Mammary epithelial cell (primary cell): ENCODE results near the gene PLCE1.

ENCODE experiments used
- CTCF ChIP-seq, 2 donors: IDR thresholded peaks in 1 of 2; conservative IDR thresholded peaks in 1 of 2; 2 replicates each; pipeline ENCODE4 v1.5.1; 2011 to 2012; ENCODE audit warnings: inconsistent platforms in 2 of 2, low read length in 2 of 2, mild to moderate bottlenecking in 2 of 2, control low read depth in 1 of 2, low read depth in 1 of 2; ENCODE audit not compliant: insufficient read depth in 1 of 2; ENCODE audit errors: extremely low read depth in 1 of 2
- EZH2 ChIP-seq: IDR thresholded peaks from 2 replicates; pipeline ENCODE4 v1.6.1; 2012; ENCODE audit warnings: low read length, inconsistent platforms, borderline replicate concordance

- TF ChIP-seq CTCF (conservative IDR thresholded peaks at IDR 0.05 in 1 of 2, IDR thresholded peaks at IDR 0.05 in 1 of 2; ENCODE audit: extremely low read depth in 1 of 2, insufficient read depth in 1 of 2, low read depth in 1 of 2, low read length in 2 of 2) (no peak), EZH2 (no peak)
These were observed 43.0 kb downstream of the PLCE1 start for GRCh38 chr10:94036766-94037033.
